Measurements from ENCODE around the gene SERPINB3.

The SERPINB3 gene

GRCh38 chr18:63617915-63618234 lies 43.8 kb downstream of the SERPINB3 start:
- H3K4me3 Mint-ChIP-seq: no peak overlapping the region
- no peaks in the 10 kb centered on the region for H3K4me1 Mint-ChIP-seq
- H3K36me3 Mint-ChIP-seq: no peaks in the 10 kb centered on the region
- peaks cover 3% of the 10 kb centered on the region for H3K27me3 Mint-ChIP-seq
- no peak overlapping the region for H3K27ac Mint-ChIP-seq
- peaks cover 3% of the 10 kb centered on the region for H3K9me3 Mint-ChIP-seq

- Mint-ChIP-seq H3K27ac (no peak overlapping the region), H3K4me3 (no peak overlapping the region)
Observed at GRCh38 chr18:63617049-63617914, 44.4 kb downstream of the SERPINB3 start.

GRCh38 chr18:63613420-63613819 lies 48.3 kb downstream of the SERPINB3 start:
- H3K27me3 Mint-ChIP-seq: peaks cover 7% of the 10 kb centered on the region
- H3K27ac Mint-ChIP-seq: no peak overlapping the region
- no peak overlapping the region for H3K4me3 Mint-ChIP-seq
- no peaks in the 10 kb centered on the region for H3K36me3 Mint-ChIP-seq
- H3K4me1 Mint-ChIP-seq: no peaks in the 10 kb centered on the region
- no peaks in the 10 kb centered on the region for H3K9me3 Mint-ChIP-seq

More at GRCh38 chr18:63617049-63617914, 44.4 kb downstream of the SERPINB3 start:
- H3K4me1 Mint-ChIP-seq: no peaks in the 10 kb centered on the region
- no peaks in the 10 kb centered on the region for H3K9me3 Mint-ChIP-seq
- H3K36me3 Mint-ChIP-seq: no peaks in the 10 kb centered on the region
- H3K27me3 Mint-ChIP-seq: peaks cover 3% of the 10 kb centered on the region

GRCh38 chr18:63606526-63606925 lies 55.2 kb downstream of the SERPINB3 start:
- Mint-ChIP-seq H3K27ac (no peak overlapping the region), H3K4me3 (no peak overlapping the region), H3K9me3 (no peaks in the 10 kb centered on the region), H3K27me3 (peaks cover 6% of the 10 kb centered on the region), H3K4me1 (no peaks in the 10 kb centered on the region), H3K36me3 (no peaks in the 10 kb centered on the region)

All from activated naive CD4-positive, alpha-beta T cell treated with anti-CD3 and anti-CD28 coated beads, Interleukin-2, amount 50 U/mL, for 24 hours (primary cell).